HEK293T (cell line): ENCODE measurements around the gene HES3.
A peak's percentile ranks its signal among the peaks of the same experiment; 100 is the strongest.

ENCODE experiments used
- ARNT ChIP-seq: fragments of 450-650 bp; IDR thresholded peaks from 2 replicates; pipeline ENCODE4 v1.6.1; 2017; ENCODE audit warnings: mild to moderate bottlenecking
- BHLHE40 ChIP-seq: fragments of 450-650 bp; IDR thresholded peaks from 2 replicates; pipeline ENCODE4 v1.6.1; 2016; ENCODE audit warnings: mild to moderate bottlenecking, moderate library complexity, borderline replicate concordance
- CTBP1 ChIP-seq: fragments of 450-650 bp; IDR thresholded peaks from 2 replicates; pipeline ENCODE4 v1.6.1; 2016; ENCODE audit warnings: borderline replicate concordance
- ELF4 ChIP-seq: fragments of 450-650 bp; IDR thresholded peaks from 2 replicates; pipeline ENCODE4 v1.6.1; 2017; ENCODE audit warnings: antibody characterized with exemption
- FOXA1 ChIP-seq: fragments of 450-650 bp; IDR thresholded peaks from 2 replicates; pipeline ENCODE4 v1.6.1; 2016; ENCODE audit warnings: mild to moderate bottlenecking
- FOXM1 ChIP-seq: fragments of 450-650 bp; IDR thresholded peaks from 2 replicates; pipeline ENCODE4 v1.6.1; 2017; ENCODE audit warnings: mild to moderate bottlenecking, borderline replicate concordance
- HDGF ChIP-seq: fragments of 450-650 bp; IDR thresholded peaks from 2 replicates; pipeline ENCODE4 v1.6.1; 2017; ENCODE audit warnings: antibody characterized with exemption, borderline replicate concordance
- LEF1 ChIP-seq: fragments of 450-650 bp; IDR thresholded peaks from 2 replicates; pipeline ENCODE4 v1.6.1; 2017; ENCODE audit warnings: mild to moderate bottlenecking, borderline replicate concordance
- NFRKB ChIP-seq: fragments of 450-650 bp; IDR thresholded peaks from 2 replicates; pipeline ENCODE4 v1.6.1; 2016; ENCODE audit warnings: mild to moderate bottlenecking, moderate library complexity
- SP1 ChIP-seq: fragments of 450-650 bp; IDR thresholded peaks from 2 replicates; pipeline ENCODE4 v1.6.1; 2017
- SUZ12 ChIP-seq: fragments of 450-650 bp; IDR thresholded peaks from 2 replicates; pipeline ENCODE4 v1.6.1; 2016; ENCODE audit warnings: mild to moderate bottlenecking
- TARDBP ChIP-seq: fragments of 450-650 bp; IDR thresholded peaks from 2 replicates; pipeline ENCODE4 v1.6.1; 2016
- TF ChIP-seq, protein P1 (sequence below): fragments of 450-650 bp; IDR thresholded peaks from 2 replicates; pipeline ENCODE4 v1.6.1; 2016

DNA sequence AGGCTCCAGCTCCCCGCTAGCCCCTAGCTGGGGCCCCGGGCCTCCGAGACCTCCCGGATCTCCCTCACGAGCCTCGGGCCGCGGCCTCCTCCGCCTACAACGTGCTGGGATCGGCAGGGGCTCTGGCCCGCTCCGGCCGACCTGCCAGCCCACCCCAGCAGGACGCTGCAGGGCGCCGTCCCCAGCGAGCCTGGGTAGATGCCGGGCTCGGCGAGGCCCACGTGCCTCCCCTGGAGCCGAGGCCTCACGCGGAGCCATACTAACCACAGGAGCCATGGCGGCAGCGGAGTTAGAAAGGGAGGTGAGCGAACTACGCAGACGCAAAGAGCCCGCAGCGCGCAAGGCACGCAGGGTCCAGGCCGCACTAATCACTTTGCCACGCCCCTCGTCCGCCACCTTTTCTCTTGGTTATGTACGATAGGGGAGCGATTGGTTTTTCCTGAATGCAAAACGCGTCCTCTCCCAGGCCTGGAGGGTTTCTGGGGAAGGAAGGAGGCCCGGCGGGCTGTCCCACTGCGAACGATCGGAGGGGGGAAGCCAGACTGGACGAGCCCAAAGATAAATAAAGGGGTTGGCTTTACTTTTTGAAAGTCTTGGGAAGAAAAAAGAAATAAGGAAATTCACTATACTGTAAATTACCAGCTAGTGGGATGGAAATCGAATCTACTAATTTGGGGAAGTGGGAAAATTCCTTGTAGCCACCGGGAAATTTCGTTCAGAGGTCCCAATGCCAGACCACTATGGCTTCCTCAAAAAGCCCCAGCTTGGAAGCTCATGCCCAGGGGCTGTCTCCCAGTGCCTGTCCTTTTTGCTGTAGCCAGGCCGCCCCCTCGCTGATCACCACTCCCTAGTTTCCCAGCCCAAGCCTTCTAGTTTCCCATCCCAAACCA, 44.4 kb upstream of the HES3 start, which contains the start of gene RPL22:
- TF ChIP-seq ELF4 (peak; percentile 46; the same call in 1 of the 2 replicates), SUZ12 (no peak), NFRKB (no peak; the same call in 1 of the 2 replicates), LEF1 (no peak), SP1 (no peak), ARNT (no peak; the same call in 1 of the 2 replicates), FOXM1 (peak; percentile 62; the same call in 1 of the 2 replicates), CTBP1 (no peak), FOXA1 (no peak), BHLHE40 (no peak; the same call in 1 of the 2 replicates), HDGF (no peak), TARDBP (no peak)
- TF ChIP-seq, protein P1, sequence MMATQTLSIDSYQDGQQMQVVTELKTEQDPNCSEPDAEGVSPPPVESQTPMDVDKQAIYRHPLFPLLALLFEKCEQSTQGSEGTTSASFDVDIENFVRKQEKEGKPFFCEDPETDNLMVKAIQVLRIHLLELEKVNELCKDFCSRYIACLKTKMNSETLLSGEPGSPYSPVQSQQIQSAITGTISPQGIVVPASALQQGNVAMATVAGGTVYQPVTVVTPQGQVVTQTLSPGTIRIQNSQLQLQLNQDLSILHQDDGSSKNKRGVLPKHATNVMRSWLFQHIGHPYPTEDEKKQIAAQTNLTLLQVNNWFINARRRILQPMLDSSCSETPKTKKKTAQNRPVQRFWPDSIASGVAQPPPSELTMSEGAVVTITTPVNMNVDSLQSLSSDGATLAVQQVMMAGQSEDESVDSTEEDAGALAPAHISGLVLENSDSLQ: no peak
